Measurements from ENCODE around the gene FXYD1. TPM values are rescaled to one million over a fixed set of nuclear protein-coding genes. Genes with fewer than 3 reads are reported as not detected.
A peak's percentile ranks its signal among the peaks of the same experiment; 100 is the strongest.

Gene FXYD1
- total and polyA plus RNA-seq, 2 experiments from 2014 or later, result 0.43 to 1.2 TPM

DNA sequence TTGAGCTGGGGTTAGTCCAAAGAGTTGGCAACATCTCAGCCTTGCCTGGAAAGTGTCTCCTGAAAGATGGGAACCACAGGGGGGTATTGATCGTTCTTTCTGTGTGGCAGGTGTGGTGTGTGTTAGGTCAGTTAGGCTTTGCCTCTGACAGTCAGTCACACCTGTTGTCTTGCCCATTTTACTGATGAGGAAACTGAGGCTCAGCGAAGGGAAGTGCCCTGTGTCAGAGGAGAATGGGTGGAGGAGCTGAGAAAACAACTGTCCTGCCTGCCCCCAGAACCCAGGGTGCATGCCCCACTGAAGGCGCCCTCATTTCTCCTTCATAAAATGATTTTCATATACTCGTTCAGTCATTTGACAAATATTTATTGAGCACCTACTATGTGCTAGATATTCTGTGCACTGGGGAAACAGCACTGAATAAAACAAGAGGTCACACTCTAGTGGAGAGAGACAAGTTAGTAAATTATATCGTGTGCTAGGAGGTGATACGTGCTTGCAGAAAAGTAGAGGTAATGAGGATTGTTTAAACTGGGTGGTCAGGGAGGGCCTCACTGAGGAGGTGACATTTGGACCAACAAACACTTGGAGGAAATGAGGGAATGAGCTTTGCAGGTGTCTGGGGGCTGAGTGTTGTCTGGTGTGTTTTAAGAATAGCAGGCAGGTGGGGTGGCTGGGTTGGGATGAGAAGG, 17.5 kb downstream of the FXYD1 start:
- H3K79me2 ChIP-seq (ENCODE audit: insufficient read depth), result peaks cover 48% of the 10 kb centered on the region
- peaks cover 7% of the 10 kb centered on the region for H3K4me1 ChIP-seq (ENCODE audit: insufficient read depth)
- H3K4me2 ChIP-seq (ENCODE audit: unreplicated experiment), result peak overlapping the region; percentile 87
- no peaks in the 10 kb centered on the region for H3K9me2 ChIP-seq (ENCODE audit: insufficient read depth)
- WGBS, 2 experiments (ENCODE audit: low coverage in 1 of 2, low lambda C conversion rate in 2 of 2, missing lambda C conversion rate in 2 of 2), result 84 to 87% methylated on average over 6 of the region's 6 CpGs
- H3K9me3 ChIP-seq (ENCODE audit: low read depth), result no peaks in the 10 kb centered on the region
- H3K27ac ChIP-seq, result no peak overlapping the region
- peaks cover 35% of the 10 kb centered on the region for H3K36me3 ChIP-seq (ENCODE audit: low read depth)
- no peaks in the 10 kb centered on the region for H3F3A ChIP-seq (ENCODE audit: insufficient read depth)
- TF ChIP-seq EZH2 (IDR thresholded peaks at IDR 0.05; ENCODE audit: insufficient read depth, poor library complexity, severe bottlenecking) (no peak), EZH2phosphoT487 (IDR thresholded peaks at IDR 0.05; ENCODE audit: insufficient read depth, low read depth) (no peak)
- H3K4me3 ChIP-seq, result peak overlapping the region; percentile 100
- H4K20me1 ChIP-seq (ENCODE audit: insufficient read depth), result 0 out of 2 replicates have a peak, but pooled peaks cover 5% of the 10 kb centered on the region
- DNase-seq, result no peak
- peak overlapping the region; percentile 100 for H3K9ac ChIP-seq
- H2AFZ ChIP-seq, result no peak overlapping the region
- H3K27me3 ChIP-seq (replicated peaks; ENCODE audit: insufficient read depth), result no peaks in the 10 kb centered on the region
- in situ Hi-C loops (cut with MboI), result no loop called here

DNA sequence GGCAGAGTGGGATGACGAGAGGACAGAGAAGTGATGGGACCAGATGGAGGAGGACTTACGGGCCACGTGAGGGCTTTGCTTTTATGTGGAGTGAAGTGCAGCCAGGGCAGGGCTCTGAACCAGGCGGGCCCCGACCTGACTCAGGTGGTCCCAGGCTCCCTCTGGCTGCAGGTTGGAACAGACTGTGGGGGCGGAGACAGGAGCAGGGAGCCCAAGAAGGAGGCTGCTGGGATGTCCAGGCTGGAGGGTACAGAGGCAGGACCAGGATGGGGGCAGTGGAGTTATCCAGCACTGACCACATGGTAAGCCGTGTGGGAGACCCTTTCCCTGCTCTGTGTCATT, 18.0 kb downstream of the FXYD1 start:
- TF ChIP-seq EZH2 (IDR thresholded peaks at IDR 0.05; ENCODE audit: insufficient read depth, poor library complexity, severe bottlenecking) (no peak), EZH2phosphoT487 (IDR thresholded peaks at IDR 0.05; ENCODE audit: insufficient read depth, low read depth) (no peak)
- 97 to 99% methylated on average over 7 of the region's 7 CpGs for WGBS, 2 experiments (ENCODE audit: low coverage in 1 of 2, low lambda C conversion rate in 2 of 2, missing lambda C conversion rate in 2 of 2)

DNA sequence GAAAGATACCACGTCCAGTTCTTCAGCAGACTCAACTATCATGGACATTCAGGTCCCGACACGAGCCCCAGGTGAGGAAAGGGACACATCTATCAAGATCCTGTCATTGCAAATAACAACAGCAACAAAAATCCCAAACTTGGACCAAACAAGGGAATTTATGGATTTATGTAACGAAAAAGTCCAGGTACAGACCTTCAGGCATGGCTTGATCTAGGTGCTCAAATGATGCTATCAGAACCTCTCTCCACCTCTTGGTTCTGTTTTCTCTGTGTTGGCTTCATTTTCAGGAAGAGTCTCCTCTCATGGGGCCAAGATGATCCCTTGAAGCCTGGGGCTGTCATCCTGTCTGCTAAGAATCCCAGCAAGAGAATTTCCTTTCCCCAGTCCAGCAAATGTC, 18.8 kb downstream of the FXYD1 start:
- Histone ChIP-seq H3K36me3 (ENCODE audit: low read depth) (peaks cover 47% of the 10 kb centered on the region), H2AFZ (no peak overlapping the region), H3K4me2 (ENCODE audit: unreplicated experiment) (no peak overlapping the region), H3K79me2 (ENCODE audit: insufficient read depth) (peaks cover 53% of the 10 kb centered on the region), H3K9me2 (ENCODE audit: insufficient read depth) (no peaks in the 10 kb centered on the region), H4K20me1 (ENCODE audit: insufficient read depth) (0 out of 2 replicates have a peak, but pooled peaks cover 5% of the 10 kb centered on the region), H3K9me3 (ENCODE audit: low read depth) (no peaks in the 10 kb centered on the region), H3K4me1 (ENCODE audit: insufficient read depth) (peaks cover 7% of the 10 kb centered on the region), H3F3A (ENCODE audit: insufficient read depth) (no peaks in the 10 kb centered on the region), H3K27ac (no peak overlapping the region), H3K4me3 (no peak overlapping the region), H3K27me3 (replicated peaks; ENCODE audit: insufficient read depth) (no peaks in the 10 kb centered on the region), H3K9ac (no peak overlapping the region)
- 97 to 99% methylated on average over 4 of the region's 4 CpGs for WGBS, 2 experiments (ENCODE audit: low coverage in 1 of 2, low lambda C conversion rate in 2 of 2, missing lambda C conversion rate in 2 of 2)
- in situ Hi-C loops (cut with MboI), result no loop called here
- no peak for DNase-seq
- TF ChIP-seq EZH2 (IDR thresholded peaks at IDR 0.05; ENCODE audit: insufficient read depth, poor library complexity, severe bottlenecking), result no peak
- TF ChIP-seq EZH2phosphoT487 (IDR thresholded peaks at IDR 0.05; ENCODE audit: insufficient read depth, low read depth), result no peak

More for the DNA sequence above, 18.0 kb downstream of the FXYD1 start:
- Histone ChIP-seq H3K79me2 (ENCODE audit: insufficient read depth) (peaks cover 48% of the 10 kb centered on the region), H3K9me3 (ENCODE audit: low read depth) (no peaks in the 10 kb centered on the region), H3K27me3 (replicated peaks; ENCODE audit: insufficient read depth) (no peaks in the 10 kb centered on the region), H3K4me2 (ENCODE audit: unreplicated experiment) (peak overlapping the region; percentile 87), H3K4me1 (ENCODE audit: insufficient read depth) (peaks cover 7% of the 10 kb centered on the region), H3K27ac (no peak overlapping the region), H3K9ac (no peak overlapping the region), H2AFZ (no peak overlapping the region), H3F3A (ENCODE audit: insufficient read depth) (no peaks in the 10 kb centered on the region), H3K9me2 (ENCODE audit: insufficient read depth) (no peaks in the 10 kb centered on the region), H3K36me3 (ENCODE audit: low read depth) (peaks cover 40% of the 10 kb centered on the region), H4K20me1 (ENCODE audit: insufficient read depth) (0 out of 2 replicates have a peak, but pooled peaks cover 5% of the 10 kb centered on the region), H3K4me3 (peak overlapping the region; percentile 100; the same call in 1 of the 2 replicates)
- in situ Hi-C loops (cut with MboI), result no loop called here
- DNase-seq, result no peak

DNA sequence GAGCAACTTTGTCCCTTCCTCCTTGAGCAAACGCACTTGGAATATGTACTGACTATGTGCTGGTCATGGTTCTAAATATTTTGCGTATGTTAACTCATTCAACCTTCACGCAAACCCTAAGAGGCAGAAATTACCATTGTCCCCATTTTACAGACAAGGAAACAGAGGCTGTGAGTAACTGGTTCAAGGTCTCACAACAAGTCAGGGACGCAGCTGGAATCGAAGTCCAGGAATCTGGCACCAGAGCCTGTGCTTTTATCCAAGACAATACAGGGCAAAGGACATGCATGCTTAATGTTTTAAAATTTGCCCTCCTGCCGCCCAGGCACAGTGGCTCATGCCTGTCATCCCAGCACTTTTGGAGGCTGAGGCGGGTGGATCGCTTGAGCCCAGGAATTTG, 21.0 kb downstream of the FXYD1 start:
- 88 to 89% methylated on average over 8 of the region's 8 CpGs for WGBS, 2 experiments (ENCODE audit: low coverage in 1 of 2, low lambda C conversion rate in 2 of 2, missing lambda C conversion rate in 2 of 2)
- no peaks in the 10 kb centered on the region for H3K27me3 ChIP-seq (replicated peaks; ENCODE audit: insufficient read depth)

More for the DNA sequence above, 21.0 kb downstream of the FXYD1 start:
- DNase-seq, result no peak
- peaks cover 7% of the 10 kb centered on the region for H3K4me1 ChIP-seq (ENCODE audit: insufficient read depth)
- in situ Hi-C loops (cut with MboI), result no loop called here
- H3K9me3 ChIP-seq (ENCODE audit: low read depth), result no peaks in the 10 kb centered on the region
- no peak for TF ChIP-seq EZH2 (IDR thresholded peaks at IDR 0.05; ENCODE audit: insufficient read depth, poor library complexity, severe bottlenecking)
- no peak for TF ChIP-seq EZH2phosphoT487 (IDR thresholded peaks at IDR 0.05; ENCODE audit: insufficient read depth, low read depth)
- H3K9me2 ChIP-seq (ENCODE audit: insufficient read depth), result no peaks in the 10 kb centered on the region
- H3K9ac ChIP-seq, result no peak overlapping the region
- H3K4me3 ChIP-seq, result no peak overlapping the region
- H4K20me1 ChIP-seq (ENCODE audit: insufficient read depth), result 0 out of 2 replicates have a peak, but pooled peaks cover 5% of the 10 kb centered on the region
- no peaks in the 10 kb centered on the region for H3F3A ChIP-seq (ENCODE audit: insufficient read depth)
- no peak overlapping the region for H3K4me2 ChIP-seq (ENCODE audit: unreplicated experiment)
- H3K79me2 ChIP-seq (ENCODE audit: insufficient read depth), result peaks cover 54% of the 10 kb centered on the region
- no peak overlapping the region for H3K27ac ChIP-seq
- peaks cover 60% of the 10 kb centered on the region for H3K36me3 ChIP-seq (ENCODE audit: low read depth)
- no peak overlapping the region for H2AFZ ChIP-seq

Measured in GM23248 (cell line).